Astrocyte of the cerebellum (primary cell): ENCODE results near the gene NAV1.
A peak's percentile ranks its signal among the peaks of the same experiment; 100 is the strongest.

Experiments
- DNase-seq: peaks from one replicate; pipeline ENCODE4 v3.0.0-alpha.2; 2011; ENCODE audit warnings: low read depth
- H3K4me3 ChIP-seq: 2 replicates; pipeline ENCODE4 v1.5.1; 2011; ENCODE audit warnings: mild to moderate bottlenecking, low read depth, low read length, moderate library complexity
- CTCF ChIP-seq: IDR thresholded peaks from 2 replicates; pipeline ENCODE4 v1.5.1; 2012; ENCODE audit warnings: low read length, low read depth, moderate library complexity, mild to moderate bottlenecking; ENCODE audit errors: missing control alignments
- in situ Hi-C: cut with HindIII; loops from 2 replicates; pipeline ENCODE4 v1.10.0; 2017; ENCODE audit warnings: low sequenced_read_pairs

The NAV1 gene

GRCh38 chr1:201499795-201500669 is 38.9 kb upstream of the NAV1 start:
- no peak for TF ChIP-seq CTCF
- no peak overlapping the region for H3K4me3 ChIP-seq
- peak; percentile 44 for DNase-seq
- in situ Hi-C loops: no loop called here

GRCh38 chr1:201500670-201501120 is 38.2 kb upstream of the NAV1 start:
- TF ChIP-seq CTCF: no peak
- no peak for DNase-seq
- no peak overlapping the region for H3K4me3 ChIP-seq
- in situ Hi-C loops: no loop called here

- in situ Hi-C loops: no loop called here
- DNase-seq: no peak
- no peak for TF ChIP-seq CTCF
- H3K4me3 ChIP-seq: no peak overlapping the region
These were observed 37.8 kb upstream of the NAV1 start for GRCh38 chr1:201501144-201501543.

- no peak overlapping the region for H3K4me3 ChIP-seq
- no peak for DNase-seq
- no peak for TF ChIP-seq CTCF
- in situ Hi-C loops: no loop called here
These were observed 37.0 kb upstream of the NAV1 start for GRCh38 chr1:201501812-201502510.

- in situ Hi-C loops: no loop called here
- no peak for TF ChIP-seq CTCF
- H3K4me3 ChIP-seq: no peak overlapping the region
- no peak for DNase-seq
These were observed 36.4 kb upstream of the NAV1 start for GRCh38 chr1:201502511-201502857.

- in situ Hi-C loops: no loop called here
- no peak for TF ChIP-seq CTCF
- DNase-seq: peak; percentile 97
- peak overlapping the region; percentile 75 for H3K4me3 ChIP-seq
These were observed 35.3 kb upstream of the NAV1 start for GRCh38 chr1:201503397-201504176.
